Suprapubic skin (tissue), 4 donors: Measurements from ENCODE around the gene TTC29. TPM values are rescaled to one million over a fixed set of nuclear protein-coding genes. Genes with fewer than 3 reads are reported as not detected.
"Not testable (repeated sequence)": the region's sequence is repeated elsewhere in the genome, so short reads cannot be mapped to it uniquely, and the experiment has no call there.

Experiments used
- DNase-seq, 2 donors: peaks; one replicate each; pipeline ENCODE4 v3.0.0-alpha.2; 2019; ENCODE audit warnings: low spot score in 2 of 2
- H3K27ac ChIP-seq: fragments of 200-600 bp; sonication (generic); one replicate; pipeline ENCODE4 v1.5.1; 2019
- H3K27me3 ChIP-seq: fragments of 200-600 bp; sonication (generic); one replicate; pipeline ENCODE4 v1.5.1; 2019
- H3K36me3 ChIP-seq: fragments of 200-600 bp; sonication (generic); one replicate; pipeline ENCODE4 v1.5.1; 2019
- H3K4me1 ChIP-seq: fragments of 200-600 bp; sonication (generic); one replicate; pipeline ENCODE4 v1.5.1; 2019
- H3K4me3 ChIP-seq: fragments of 200-600 bp; sonication (generic); one replicate; pipeline ENCODE4 v1.5.1; 2019; ENCODE audit warnings: mild to moderate bottlenecking
- H3K9me3 ChIP-seq: fragments of 200-600 bp; sonication (generic); one replicate; pipeline ENCODE4 v1.5.1; 2019
- EP300 ChIP-seq: sonication (generic); formaldehyde crosslinking; IDR thresholded peaks from one replicate; pipeline ENCODE4 v1.6.1; 2017; ENCODE audit warnings: antibody characterized with exemption
- POLR2A ChIP-seq, 2 donors: fragments of 450-650 bp; IDR thresholded peaks; one replicate each; pipeline ENCODE4 v1.6.1; 2017; ENCODE audit warnings: antibody characterized with exemption in 2 of 2, mild to moderate bottlenecking in 2 of 2, moderate library complexity in 2 of 2
- POLR2AphosphoS5 ChIP-seq, 3 donors: sonication (generic); formaldehyde crosslinking; IDR thresholded peaks; one replicate each; pipeline ENCODE4 v1.6.1; 2017; ENCODE audit warnings: antibody characterized with exemption in 3 of 3
- WGBS: methylation state at CpG from one replicate; pipeline ENCODE4 v1.1.5; 2018; 5-methylcytosine and 5-hydroxymethylcytosine counted together
- total RNA-seq, 4 donors: library from RNA; depleted of rRNA; stranded (reverse); fragments of >200 nt; gene quantifications; one replicate each; pipeline ENCODE4 v1.1.0, GENCODE V29; 2016
- TF ChIP-seq, protein P1 (sequence below), 2 donors: fragments of 200-600 bp in 1 of 2; fragments of 450-650 bp in 1 of 2; sonication (generic) in 1 of 2; IDR thresholded peaks; one replicate each; pipeline ENCODE4 v1.5.1; 2016 to 2019; ENCODE audit warnings: antibody characterized with exemption in 2 of 2, mild to moderate bottlenecking in 1 of 2, moderate library complexity in 1 of 2

TTC29 gene
- total RNA-seq, 4 donors from 2014 or later, result not detected

DNA sequence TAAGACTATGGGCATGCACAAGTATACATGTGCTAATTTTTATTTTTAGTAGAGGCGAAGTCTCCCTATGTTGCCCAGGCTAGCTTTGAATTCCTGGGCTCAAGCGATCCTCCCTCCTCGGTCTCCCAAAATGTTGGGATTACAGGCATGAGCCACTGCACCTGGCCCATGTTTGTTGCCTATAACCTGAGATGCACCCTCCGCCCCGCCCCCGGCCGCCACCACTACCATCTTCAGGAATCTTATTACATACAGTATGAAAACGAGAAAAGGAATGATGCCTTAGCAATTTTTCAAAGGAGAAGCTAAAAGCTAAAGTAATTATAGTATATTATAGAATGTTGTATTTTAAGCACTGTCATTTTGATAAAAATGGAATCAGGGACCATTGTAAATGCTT lies 245.8 kb downstream of the TTC29 start:
- 90% methylated on average over 8 of the region's 8 CpGs for WGBS
- no peak for DNase-seq
- no peaks in the 10 kb centered on the region for H3K4me1 ChIP-seq
- TF ChIP-seq POLR2A (IDR thresholded peaks at IDR 0.05) (no peak), EP300 (no peak), POLR2AphosphoS5 (IDR thresholded peaks at IDR 0.05) (no peak)
- TF ChIP-seq, protein P1, sequence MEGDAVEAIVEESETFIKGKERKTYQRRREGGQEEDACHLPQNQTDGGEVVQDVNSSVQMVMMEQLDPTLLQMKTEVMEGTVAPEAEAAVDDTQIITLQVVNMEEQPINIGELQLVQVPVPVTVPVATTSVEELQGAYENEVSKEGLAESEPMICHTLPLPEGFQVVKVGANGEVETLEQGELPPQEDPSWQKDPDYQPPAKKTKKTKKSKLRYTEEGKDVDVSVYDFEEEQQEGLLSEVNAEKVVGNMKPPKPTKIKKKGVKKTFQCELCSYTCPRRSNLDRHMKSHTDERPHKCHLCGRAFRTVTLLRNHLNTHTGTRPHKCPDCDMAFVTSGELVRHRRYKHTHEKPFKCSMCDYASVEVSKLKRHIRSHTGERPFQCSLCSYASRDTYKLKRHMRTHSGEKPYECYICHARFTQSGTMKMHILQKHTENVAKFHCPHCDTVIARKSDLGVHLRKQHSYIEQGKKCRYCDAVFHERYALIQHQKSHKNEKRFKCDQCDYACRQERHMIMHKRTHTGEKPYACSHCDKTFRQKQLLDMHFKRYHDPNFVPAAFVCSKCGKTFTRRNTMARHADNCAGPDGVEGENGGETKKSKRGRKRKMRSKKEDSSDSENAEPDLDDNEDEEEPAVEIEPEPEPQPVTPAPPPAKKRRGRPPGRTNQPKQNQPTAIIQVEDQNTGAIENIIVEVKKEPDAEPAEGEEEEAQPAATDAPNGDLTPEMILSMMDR (IDR thresholded peaks at IDR 0.05), result no peak
- no peaks in the 10 kb centered on the region for H3K27me3 ChIP-seq
- H3K36me3 ChIP-seq, result no peaks in the 10 kb centered on the region
- no peak overlapping the region for H3K4me3 ChIP-seq
- no peaks in the 10 kb centered on the region for H3K9me3 ChIP-seq
- H3K27ac ChIP-seq, result no peak overlapping the region

DNA sequence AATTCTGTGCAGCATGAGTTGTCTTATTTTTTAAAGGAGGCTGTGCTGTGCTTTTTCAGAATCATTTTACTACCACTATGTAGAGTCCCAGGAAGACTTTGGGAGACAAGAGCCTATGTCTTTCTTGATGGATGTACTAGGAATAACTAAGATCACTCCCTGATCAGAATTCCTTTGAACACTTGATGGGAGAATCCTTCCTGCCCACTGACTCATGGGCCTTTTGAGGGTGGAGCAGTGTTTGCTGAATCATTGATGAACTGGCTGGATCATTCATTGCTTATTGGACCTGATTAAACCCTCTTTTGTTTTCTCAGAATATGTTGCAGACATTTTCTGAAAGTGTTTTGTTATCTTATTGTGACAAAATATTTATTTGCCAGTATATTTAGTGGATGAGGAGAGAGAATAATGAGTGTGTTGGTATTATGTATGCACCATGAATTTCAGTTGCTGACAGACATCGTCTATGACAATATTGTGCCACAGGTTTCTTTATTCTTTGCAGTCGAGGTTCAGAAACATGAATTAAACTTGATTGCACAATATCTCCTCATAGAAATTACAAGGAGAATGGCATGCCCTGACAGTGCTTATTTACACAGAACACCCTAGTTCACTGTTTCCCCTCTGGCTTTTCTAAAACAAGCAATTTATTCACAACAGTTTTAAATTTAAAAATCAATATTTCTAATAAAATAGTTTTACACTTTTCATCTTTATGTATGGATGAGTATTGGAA lies 270.7 kb downstream of the TTC29 start:
- TF ChIP-seq EP300, result no peak
- no peak for TF ChIP-seq POLR2A (IDR thresholded peaks at IDR 0.05)
- TF ChIP-seq, protein P1 (IDR thresholded peaks at IDR 0.05), result no peak
- no peak for TF ChIP-seq POLR2AphosphoS5 (IDR thresholded peaks at IDR 0.05)
- 44% methylated on average over 2 of the region's 2 CpGs for WGBS
- H3K4me1 ChIP-seq, result no peaks in the 10 kb centered on the region
- no peak for DNase-seq
- no peaks in the 10 kb centered on the region for H3K36me3 ChIP-seq
- H3K9me3 ChIP-seq, result no peaks in the 10 kb centered on the region
- H3K27me3 ChIP-seq, result no peaks in the 10 kb centered on the region
- no peak overlapping the region for H3K27ac ChIP-seq
- no peak overlapping the region for H3K4me3 ChIP-seq

DNA sequence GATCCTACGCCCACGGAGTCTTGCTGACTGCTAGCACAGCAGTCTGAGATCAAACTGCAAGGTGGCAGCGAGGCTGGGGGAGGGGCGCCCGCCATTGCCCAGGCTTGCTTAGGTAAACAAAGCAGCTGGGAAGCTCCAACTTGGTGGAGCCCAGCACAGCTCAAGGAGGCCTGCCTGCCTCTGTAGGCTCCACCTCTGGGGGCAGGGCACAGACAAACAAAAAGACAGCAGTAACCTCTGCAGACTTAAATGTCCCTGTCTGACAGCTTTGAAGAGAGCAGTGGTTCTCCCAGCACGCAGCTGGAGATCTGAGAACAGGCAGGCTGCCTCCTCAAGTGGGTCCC lies 281.7 kb downstream of the TTC29 start:
- 56% methylated on average over 5 of the region's 6 CpGs for WGBS
- H3K27me3 ChIP-seq, H3K4me1 ChIP-seq, H3K4me3 ChIP-seq, H3K27ac ChIP-seq, H3K9me3 ChIP-seq, H3K36me3 ChIP-seq, DNase-seq: not testable (repeated sequence)

DNA sequence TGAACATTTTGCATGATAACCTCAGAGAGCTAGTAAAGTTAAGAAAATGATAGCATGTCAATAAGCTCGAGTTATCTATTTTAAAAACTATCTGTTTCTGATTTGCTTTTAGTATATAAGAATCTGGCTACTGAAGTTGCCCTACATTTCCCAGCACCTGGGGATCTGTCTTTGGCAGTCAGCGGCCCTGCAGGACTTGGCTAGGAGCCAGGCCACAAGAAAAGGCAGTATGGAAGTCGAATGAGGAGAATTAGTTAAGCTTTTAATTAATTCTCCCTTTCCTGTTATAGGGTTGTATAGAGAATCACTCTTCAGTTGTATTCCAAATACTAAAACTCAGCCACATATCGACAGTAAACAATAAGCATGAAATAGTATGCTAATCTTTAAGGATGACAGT lies 284.3 kb downstream of the TTC29 start:
- no peak overlapping the region for H3K4me3 ChIP-seq
- TF ChIP-seq POLR2AphosphoS5 (IDR thresholded peaks at IDR 0.05) (no peak), EP300 (no peak), POLR2A (IDR thresholded peaks at IDR 0.05) (no peak)
- TF ChIP-seq, protein P1 (IDR thresholded peaks at IDR 0.05), result no peak
- no peaks in the 10 kb centered on the region for H3K36me3 ChIP-seq
- peaks cover 13% of the 10 kb centered on the region for H3K27me3 ChIP-seq
- peaks cover 4% of the 10 kb centered on the region for H3K9me3 ChIP-seq
- 41% methylated on average over 4 of the region's 4 CpGs for WGBS
- no peaks in the 10 kb centered on the region for H3K4me1 ChIP-seq
- DNase-seq, result no peak
- no peak overlapping the region for H3K27ac ChIP-seq
